A673 (cell line): ENCODE measurements around the gene TSPYL6.

Experiments used
- CTCF ChIP-seq: fragments of 300-800, 200-600 bp; sonication (generic); conservative IDR thresholded peaks from 2 replicates; pipeline ENCODE4 v1.5.1; 2017; ENCODE audit warnings: low read depth, mild to moderate bottlenecking, antibody characterized with exemption, low read length, moderate library complexity, mixed read lengths
- EZH2 ChIP-seq: fragments of 200-600 bp; sonication (generic); IDR thresholded peaks from 2 replicates; pipeline ENCODE4 v1.6.1; 2017; ENCODE audit warnings: borderline replicate concordance, low read depth, mild to moderate bottlenecking, mixed read lengths, antibody characterized with exemption, low read length; ENCODE audit not compliant: poor library complexity, severe bottlenecking

DNA sequence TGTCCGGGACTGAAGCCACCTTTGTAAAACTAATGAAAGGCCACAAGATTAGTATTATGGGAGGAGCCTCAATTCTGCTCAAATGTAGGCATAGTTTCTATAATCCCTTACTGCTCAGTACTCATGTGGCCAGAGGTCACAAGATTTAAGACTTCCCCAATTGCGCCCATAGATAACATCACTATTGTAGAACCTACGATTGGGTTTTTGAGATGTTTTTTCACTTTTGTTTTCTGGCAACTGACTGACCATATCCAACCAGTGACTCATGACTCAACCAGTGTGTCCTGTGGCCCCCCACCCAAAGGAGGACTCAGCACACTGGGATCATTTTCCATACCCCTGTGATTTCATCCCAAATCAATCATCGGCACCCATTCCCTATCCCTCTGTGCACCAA is 15.2 kb upstream of the TSPYL6 start:
- TF ChIP-seq CTCF (no peak), EZH2 (no peak)
